ENCODE results near the gene LAMA2. TPM values are rescaled to one million over a fixed set of nuclear protein-coding genes. Genes with fewer than 3 reads are reported as not detected.

Gene LAMA2
- total and polyA plus RNA-seq, 2 experiments from 2014 or later, result 0.91 to 6.4 TPM

DNA sequence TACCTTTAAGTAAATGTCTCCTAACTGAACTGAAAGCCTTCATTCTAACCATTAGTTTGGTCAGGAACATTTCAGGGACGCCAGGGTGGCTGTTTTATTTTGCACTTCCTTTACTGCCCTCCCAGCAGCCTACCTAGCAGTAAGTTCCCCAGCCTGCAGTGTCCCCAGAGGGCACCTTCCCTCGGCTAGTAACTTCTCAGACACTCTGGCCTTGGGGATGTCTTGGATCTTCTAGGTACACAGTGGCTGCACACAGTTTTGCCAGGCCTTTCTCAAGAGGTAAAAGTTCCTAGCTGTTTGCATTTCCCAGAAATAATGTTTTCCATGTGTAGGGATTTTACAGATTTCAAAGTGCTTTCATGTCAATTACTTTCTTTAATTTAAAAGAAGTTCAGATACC is 378 bp upstream of the LAMA2 start:
- Mint-ChIP-seq H3K27me3 (ENCODE audit: insufficient read depth, low read depth, poor library complexity) (peaks cover 7% of the 10 kb centered on the region), H3K4me3 (peak overlapping the region; percentile 78), H3K27ac (no peak overlapping the region), H3K36me3 (ENCODE audit: low read depth) (no peaks in the 10 kb centered on the region), H3K9me3 (no peaks in the 10 kb centered on the region), H3K4me1 (peaks cover 10% of the 10 kb centered on the region)
- no peak overlapping the region for H3K27ac ChIP-seq (ENCODE audit: low read depth)
- H3K27me3 ChIP-seq (ENCODE audit: insufficient read depth), result no peaks in the 10 kb centered on the region
- DNase-seq (ENCODE audit: low spot score) (peak; percentile 38), ATAC-seq (peak; percentile 74)
- H2AFZ ChIP-seq, result peak overlapping the region; percentile 80
- no peaks in the 10 kb centered on the region for H3K9me2 ChIP-seq (ENCODE audit: insufficient read depth)
- H3K79me2 ChIP-seq (replicated peaks; ENCODE audit: insufficient read depth), result no peaks in the 10 kb centered on the region
- peaks cover 6% of the 10 kb centered on the region for H3K4me1 ChIP-seq (ENCODE audit: insufficient read depth)
- no peaks in the 10 kb centered on the region for H3K36me3 ChIP-seq (ENCODE audit: insufficient read depth)
- TF ChIP-seq EZH2phosphoT487 (IDR thresholded peaks at IDR 0.05; ENCODE audit: unreplicated experiment) (no peak), EZH2 (IDR thresholded peaks at IDR 0.05; ENCODE audit: low read depth, unreplicated experiment) (no peak), CREB1 (CRISPR knock-in tag; IDR thresholded peaks at IDR 0.05; ENCODE audit: low read depth) (no peak), ZNF331 (CRISPR knock-in tag; IDR thresholded peaks at IDR 0.05; ENCODE audit: low read depth) (no peak), STAT1 (IDR thresholded peaks at IDR 0.05; ENCODE audit: unreplicated experiment) (no peak), POLR2AphosphoS5 (IDR thresholded peaks at IDR 0.05; ENCODE audit: low read depth) (no peak), JUNB (IDR thresholded peaks at IDR 0.05; ENCODE audit: unreplicated experiment) (no peak), NANOG (IDR thresholded peaks at IDR 0.05; ENCODE audit: borderline replicate concordance) (no peak), ZNF114 (CRISPR knock-in tag; IDR thresholded peaks at IDR 0.05) (no peak)
- TF ChIP-seq, protein P1, sequence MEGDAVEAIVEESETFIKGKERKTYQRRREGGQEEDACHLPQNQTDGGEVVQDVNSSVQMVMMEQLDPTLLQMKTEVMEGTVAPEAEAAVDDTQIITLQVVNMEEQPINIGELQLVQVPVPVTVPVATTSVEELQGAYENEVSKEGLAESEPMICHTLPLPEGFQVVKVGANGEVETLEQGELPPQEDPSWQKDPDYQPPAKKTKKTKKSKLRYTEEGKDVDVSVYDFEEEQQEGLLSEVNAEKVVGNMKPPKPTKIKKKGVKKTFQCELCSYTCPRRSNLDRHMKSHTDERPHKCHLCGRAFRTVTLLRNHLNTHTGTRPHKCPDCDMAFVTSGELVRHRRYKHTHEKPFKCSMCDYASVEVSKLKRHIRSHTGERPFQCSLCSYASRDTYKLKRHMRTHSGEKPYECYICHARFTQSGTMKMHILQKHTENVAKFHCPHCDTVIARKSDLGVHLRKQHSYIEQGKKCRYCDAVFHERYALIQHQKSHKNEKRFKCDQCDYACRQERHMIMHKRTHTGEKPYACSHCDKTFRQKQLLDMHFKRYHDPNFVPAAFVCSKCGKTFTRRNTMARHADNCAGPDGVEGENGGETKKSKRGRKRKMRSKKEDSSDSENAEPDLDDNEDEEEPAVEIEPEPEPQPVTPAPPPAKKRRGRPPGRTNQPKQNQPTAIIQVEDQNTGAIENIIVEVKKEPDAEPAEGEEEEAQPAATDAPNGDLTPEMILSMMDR (conservative IDR thresholded peaks at IDR 0.05; ENCODE audit: low read depth in 2 of 2), result no peak
- TF ChIP-seq, protein P2, sequence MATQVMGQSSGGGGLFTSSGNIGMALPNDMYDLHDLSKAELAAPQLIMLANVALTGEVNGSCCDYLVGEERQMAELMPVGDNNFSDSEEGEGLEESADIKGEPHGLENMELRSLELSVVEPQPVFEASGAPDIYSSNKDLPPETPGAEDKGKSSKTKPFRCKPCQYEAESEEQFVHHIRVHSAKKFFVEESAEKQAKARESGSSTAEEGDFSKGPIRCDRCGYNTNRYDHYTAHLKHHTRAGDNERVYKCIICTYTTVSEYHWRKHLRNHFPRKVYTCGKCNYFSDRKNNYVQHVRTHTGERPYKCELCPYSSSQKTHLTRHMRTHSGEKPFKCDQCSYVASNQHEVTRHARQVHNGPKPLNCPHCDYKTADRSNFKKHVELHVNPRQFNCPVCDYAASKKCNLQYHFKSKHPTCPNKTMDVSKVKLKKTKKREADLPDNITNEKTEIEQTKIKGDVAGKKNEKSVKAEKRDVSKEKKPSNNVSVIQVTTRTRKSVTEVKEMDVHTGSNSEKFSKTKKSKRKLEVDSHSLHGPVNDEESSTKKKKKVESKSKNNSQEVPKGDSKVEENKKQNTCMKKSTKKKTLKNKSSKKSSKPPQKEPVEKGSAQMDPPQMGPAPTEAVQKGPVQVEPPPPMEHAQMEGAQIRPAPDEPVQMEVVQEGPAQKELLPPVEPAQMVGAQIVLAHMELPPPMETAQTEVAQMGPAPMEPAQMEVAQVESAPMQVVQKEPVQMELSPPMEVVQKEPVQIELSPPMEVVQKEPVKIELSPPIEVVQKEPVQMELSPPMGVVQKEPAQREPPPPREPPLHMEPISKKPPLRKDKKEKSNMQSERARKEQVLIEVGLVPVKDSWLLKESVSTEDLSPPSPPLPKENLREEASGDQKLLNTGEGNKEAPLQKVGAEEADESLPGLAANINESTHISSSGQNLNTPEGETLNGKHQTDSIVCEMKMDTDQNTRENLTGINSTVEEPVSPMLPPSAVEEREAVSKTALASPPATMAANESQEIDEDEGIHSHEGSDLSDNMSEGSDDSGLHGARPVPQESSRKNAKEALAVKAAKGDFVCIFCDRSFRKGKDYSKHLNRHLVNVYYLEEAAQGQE (IDR thresholded peaks at IDR 0.05; ENCODE audit: unreplicated experiment), result no peak
- TF ChIP-seq, protein P3, sequence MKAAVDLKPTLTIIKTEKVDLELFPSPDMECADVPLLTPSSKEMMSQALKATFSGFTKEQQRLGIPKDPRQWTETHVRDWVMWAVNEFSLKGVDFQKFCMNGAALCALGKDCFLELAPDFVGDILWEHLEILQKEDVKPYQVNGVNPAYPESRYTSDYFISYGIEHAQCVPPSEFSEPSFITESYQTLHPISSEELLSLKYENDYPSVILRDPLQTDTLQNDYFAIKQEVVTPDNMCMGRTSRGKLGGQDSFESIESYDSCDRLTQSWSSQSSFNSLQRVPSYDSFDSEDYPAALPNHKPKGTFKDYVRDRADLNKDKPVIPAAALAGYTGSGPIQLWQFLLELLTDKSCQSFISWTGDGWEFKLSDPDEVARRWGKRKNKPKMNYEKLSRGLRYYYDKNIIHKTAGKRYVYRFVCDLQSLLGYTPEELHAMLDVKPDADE (IDR thresholded peaks at IDR 0.05), result no peak
- TF ChIP-seq, protein P4, sequence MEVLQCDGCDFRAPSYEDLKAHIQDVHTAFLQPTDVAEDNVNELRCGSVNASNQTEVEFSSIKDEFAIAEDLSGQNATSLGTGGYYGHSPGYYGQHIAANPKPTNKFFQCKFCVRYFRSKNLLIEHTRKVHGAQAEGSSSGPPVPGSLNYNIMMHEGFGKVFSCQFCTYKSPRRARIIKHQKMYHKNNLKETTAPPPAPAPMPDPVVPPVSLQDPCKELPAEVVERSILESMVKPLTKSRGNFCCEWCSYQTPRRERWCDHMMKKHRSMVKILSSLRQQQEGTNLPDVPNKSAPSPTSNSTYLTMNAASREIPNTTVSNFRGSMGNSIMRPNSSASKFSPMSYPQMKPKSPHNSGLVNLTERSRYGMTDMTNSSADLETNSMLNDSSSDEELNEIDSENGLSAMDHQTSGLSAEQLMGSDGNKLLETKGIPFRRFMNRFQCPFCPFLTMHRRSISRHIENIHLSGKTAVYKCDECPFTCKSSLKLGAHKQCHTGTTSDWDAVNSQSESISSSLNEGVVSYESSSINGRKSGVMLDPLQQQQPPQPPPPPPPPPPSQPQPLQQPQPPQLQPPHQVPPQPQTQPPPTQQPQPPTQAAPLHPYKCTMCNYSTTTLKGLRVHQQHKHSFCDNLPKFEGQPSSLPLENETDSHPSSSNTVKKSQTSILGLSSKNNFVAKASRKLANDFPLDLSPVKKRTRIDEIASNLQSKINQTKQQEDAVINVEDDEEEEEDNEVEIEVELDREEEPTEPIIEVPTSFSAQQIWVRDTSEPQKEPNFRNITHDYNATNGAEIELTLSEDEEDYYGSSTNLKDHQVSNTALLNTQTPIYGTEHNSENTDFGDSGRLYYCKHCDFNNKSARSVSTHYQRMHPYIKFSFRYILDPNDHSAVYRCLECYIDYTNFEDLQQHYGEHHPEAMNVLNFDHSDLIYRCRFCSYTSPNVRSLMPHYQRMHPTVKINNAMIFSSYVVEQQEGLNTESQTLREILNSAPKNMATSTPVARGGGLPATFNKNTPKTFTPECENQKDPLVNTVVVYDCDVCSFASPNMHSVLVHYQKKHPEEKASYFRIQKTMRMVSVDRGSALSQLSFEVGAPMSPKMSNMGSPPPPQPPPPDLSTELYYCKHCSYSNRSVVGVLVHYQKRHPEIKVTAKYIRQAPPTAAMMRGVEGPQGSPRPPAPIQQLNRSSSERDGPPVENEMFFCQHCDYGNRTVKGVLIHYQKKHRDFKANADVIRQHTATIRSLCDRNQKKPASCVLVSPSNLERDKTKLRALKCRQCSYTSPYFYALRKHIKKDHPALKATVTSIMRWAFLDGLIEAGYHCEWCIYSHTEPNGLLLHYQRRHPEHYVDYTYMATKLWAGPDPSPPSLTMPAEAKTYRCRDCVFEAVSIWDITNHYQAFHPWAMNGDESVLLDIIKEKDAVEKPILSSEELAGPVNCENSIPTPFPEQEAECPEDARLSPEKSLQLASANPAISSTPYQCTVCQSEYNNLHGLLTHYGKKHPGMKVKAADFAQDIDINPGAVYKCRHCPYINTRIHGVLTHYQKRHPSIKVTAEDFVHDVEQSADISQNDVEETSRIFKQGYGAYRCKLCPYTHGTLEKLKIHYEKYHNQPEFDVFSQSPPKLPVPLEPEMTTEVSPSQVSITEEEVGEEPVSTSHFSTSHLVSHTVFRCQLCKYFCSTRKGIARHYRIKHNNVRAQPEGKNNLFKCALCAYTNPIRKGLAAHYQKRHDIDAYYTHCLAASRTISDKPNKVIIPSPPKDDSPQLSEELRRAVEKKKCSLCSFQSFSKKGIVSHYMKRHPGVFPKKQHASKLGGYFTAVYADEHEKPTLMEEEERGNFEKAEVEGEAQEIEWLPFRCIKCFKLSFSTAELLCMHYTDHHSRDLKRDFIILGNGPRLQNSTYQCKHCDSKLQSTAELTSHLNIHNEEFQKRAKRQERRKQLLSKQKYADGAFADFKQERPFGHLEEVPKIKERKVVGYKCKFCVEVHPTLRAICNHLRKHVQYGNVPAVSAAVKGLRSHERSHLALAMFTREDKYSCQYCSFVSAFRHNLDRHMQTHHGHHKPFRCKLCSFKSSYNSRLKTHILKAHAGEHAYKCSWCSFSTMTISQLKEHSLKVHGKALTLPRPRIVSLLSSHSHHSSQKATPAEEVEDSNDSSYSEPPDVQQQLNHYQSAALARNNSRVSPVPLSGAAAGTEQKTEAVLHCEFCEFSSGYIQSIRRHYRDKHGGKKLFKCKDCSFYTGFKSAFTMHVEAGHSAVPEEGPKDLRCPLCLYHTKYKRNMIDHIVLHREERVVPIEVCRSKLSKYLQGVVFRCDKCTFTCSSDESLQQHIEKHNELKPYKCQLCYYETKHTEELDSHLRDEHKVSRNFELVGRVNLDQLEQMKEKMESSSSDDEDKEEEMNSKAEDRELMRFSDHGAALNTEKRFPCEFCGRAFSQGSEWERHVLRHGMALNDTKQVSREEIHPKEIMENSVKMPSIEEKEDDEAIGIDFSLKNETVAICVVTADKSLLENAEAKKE (CRISPR knock-in tag; IDR thresholded peaks at IDR 0.05), result no peak
- H3K4me2 ChIP-seq, result peak overlapping the region; percentile 79
- H3K4me3 ChIP-seq, result peak overlapping the region; percentile 59
- no peaks in the 10 kb centered on the region for H3F3A ChIP-seq (replicated peaks; ENCODE audit: low read depth)
- H4K20me1 ChIP-seq (replicated peaks; ENCODE audit: insufficient read depth), result no peaks in the 10 kb centered on the region
